Esophagus squamous epithelium (tissue), 5 donors: Measurements from ENCODE around the gene GRIN3B. TPM values are rescaled to one million over a fixed set of nuclear protein-coding genes. Genes with fewer than 3 reads are reported as not detected.
A peak's percentile ranks its signal among the peaks of the same experiment; 100 is the strongest.

Experiments used
- DNase-seq: peaks from one replicate; lab custom pipeline; 2025; lab: John Stamatoyannopoulos, UW
- H3K27ac ChIP-seq, 4 donors: fragments of 200-600 bp; sonication (generic); one replicate each; pipeline ENCODE4 v1.5.1; 2016 to 2019; ENCODE audit warnings: mild to moderate bottlenecking in 1 of 4
- H3K27me3 ChIP-seq, 4 donors: fragments of 200-600 bp; sonication (generic); 1 replicate in 3 of 4; 2 replicates in 1 of 4; pipeline versions ENCODE4 v1.5.1 to v1.6.0; 2017 to 2021; ENCODE audit warnings: antibody characterized with exemption in 1 of 4
- H3K36me3 ChIP-seq, 3 donors: fragments of 200-600 bp; sonication (generic); one replicate each; pipeline ENCODE4 v1.5.1; 2016 to 2019
- H3K4me1 ChIP-seq, 3 donors: fragments of 200-600 bp; sonication (generic); one replicate each; pipeline ENCODE4 v1.5.1; 2017 to 2019
- H3K4me3 ChIP-seq, 4 donors: fragments of 200-600 bp; sonication (generic); 1 replicate in 3 of 4; 2 replicates in 1 of 4; pipeline ENCODE4 v1.5.1; 2016 to 2019; ENCODE audit warnings: mild to moderate bottlenecking in 2 of 4, moderate library complexity in 1 of 4
- H3K9me3 ChIP-seq, 3 donors: fragments of 200-600 bp; sonication (generic); one replicate each; pipeline ENCODE4 v1.5.1; 2016 to 2019
- CTCF ChIP-seq, 6 experiments: fragments of 450-650 bp in 4 of 6; fragments of 200-600 bp in 2 of 6; sonication (generic) in 2 of 6; IDR thresholded peaks; one replicate each; pipeline ENCODE4 v1.5.1; 2016 to 2019; ENCODE audit warnings: antibody characterized with exemption in 6 of 6, mild to moderate bottlenecking in 4 of 6, moderate library complexity in 4 of 6
- POLR2A ChIP-seq, 4 donors: fragments of 450-650 bp; IDR thresholded peaks; one replicate each; pipeline ENCODE4 v1.6.1; 2017; ENCODE audit warnings: antibody characterized with exemption in 4 of 4, mild to moderate bottlenecking in 4 of 4, moderate library complexity in 3 of 4
- WGBS, 2 donors: methylation state at CpG; one replicate each; pipeline ENCODE4 v1.1.5; 2018; 5-methylcytosine and 5-hydroxymethylcytosine counted together
- intact Hi-C: fragments of 100-400 bp; cut with DNase I; formaldehyde crosslinking; loops from one replicate; pipeline ENCODE4 v1.15.0; 2022
- total RNA-seq, 4 donors: library from RNA; depleted of rRNA; stranded (reverse); fragments of >200 nt; gene quantifications; one replicate each; pipeline ENCODE4 v1.1.0, GENCODE V29; 2016
- donor health status: DM: yes; HTN: yes; CAD: no.

Gene GRIN3B
- total RNA-seq, 4 donors from 2014 or later: not detected

DNA sequence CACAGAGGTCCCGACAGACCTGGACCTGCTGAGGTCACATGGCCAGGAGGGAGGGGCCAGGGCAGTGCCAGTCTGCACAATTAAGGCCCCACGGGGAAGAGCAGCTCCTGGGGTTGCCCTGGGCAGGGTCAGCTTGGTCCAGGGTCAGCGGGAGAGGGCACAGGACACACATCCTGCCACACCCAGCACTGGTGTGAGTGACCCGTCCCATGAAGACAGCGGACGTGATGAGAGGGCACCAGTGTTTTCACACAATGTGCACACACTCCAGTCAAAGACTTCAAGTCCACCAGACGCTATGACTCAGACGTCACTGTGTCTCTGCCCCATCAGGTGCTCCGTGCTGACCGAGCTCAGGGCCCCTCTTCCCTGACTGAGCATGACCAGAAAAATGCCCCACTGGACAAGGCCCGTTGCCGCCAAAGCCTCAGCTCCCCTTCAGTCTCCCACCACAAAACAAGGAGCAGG is 16.5 kb downstream of the GRIN3B start:
- intact Hi-C loops: no loop called here
- H3K4me1 ChIP-seq: peaks cover 55 to 71% (median 56%) of the 10 kb centered on the region in 3 donors
- H3K27ac ChIP-seq: peak overlapping the region; percentile 89 to 97 (median 94)
- no peaks in the 10 kb centered on the region for H3K27me3 ChIP-seq
- TF ChIP-seq POLR2A (IDR thresholded peaks at IDR 0.05) (no peak), CTCF (IDR thresholded peaks at IDR 0.05) (no peak)
- 24 to 35% methylated on average over 5 to 8 of the region's 12 CpGs for WGBS, 2 donors
- H3K9me3 ChIP-seq: no peaks in the 10 kb centered on the region
- DNase-seq: no peak
- peaks cover 18 to 37% (median 26%) of the 10 kb centered on the region in 3 donors for H3K36me3 ChIP-seq
- peak overlapping the region in 3 of 4 donors; percentile 12 to 51 (median 16) for H3K4me3 ChIP-seq

GRCh38 chr19:1017115-1017905 is 17.1 kb downstream of the GRIN3B start:
- H3K9me3 ChIP-seq: no peaks in the 10 kb centered on the region
- H3K27ac ChIP-seq: peak overlapping the region; percentile 89 to 97 (median 94)
- H3K27me3 ChIP-seq: no peaks in the 10 kb centered on the region
- peaks cover 56 to 77% (median 61%) of the 10 kb centered on the region in 3 donors for H3K4me1 ChIP-seq
- intact Hi-C loops: no loop called here
- H3K4me3 ChIP-seq: peak overlapping the region in 3 of 4 donors; percentile 12 to 51 (median 16)
- WGBS, 2 donors: 24 to 49% methylated on average over 5 to 10 of the region's 24 CpGs
- no peak for TF ChIP-seq CTCF (IDR thresholded peaks at IDR 0.05)
- TF ChIP-seq POLR2A (IDR thresholded peaks at IDR 0.05): no peak
- DNase-seq: no peak
- peaks cover 11 to 31% (median 20%) of the 10 kb centered on the region in 3 donors for H3K36me3 ChIP-seq

- DNase-seq: no peak
- 86 to 100% methylated on average over 1 to 6 of the region's 9 CpGs for WGBS, 2 donors
- peak overlapping the region; percentile 89 to 97 (median 94) for H3K27ac ChIP-seq
- intact Hi-C loops: no loop called here
- peaks cover 56 to 82% (median 63%) of the 10 kb centered on the region in 3 donors for H3K4me1 ChIP-seq
- no peaks in the 10 kb centered on the region for H3K27me3 ChIP-seq
- no peaks in the 10 kb centered on the region for H3K9me3 ChIP-seq
- H3K4me3 ChIP-seq: peak overlapping the region in 3 of 4 donors; percentile 12 to 51 (median 16)
- no peak for TF ChIP-seq CTCF (IDR thresholded peaks at IDR 0.05)
- TF ChIP-seq POLR2A (IDR thresholded peaks at IDR 0.05): no peak
- H3K36me3 ChIP-seq: peaks cover 7 to 25% (median 14%) of the 10 kb centered on the region in 3 donors
Observed at GRCh38 chr19:1017906-1018305, 17.7 kb downstream of the GRIN3B start.

DNA sequence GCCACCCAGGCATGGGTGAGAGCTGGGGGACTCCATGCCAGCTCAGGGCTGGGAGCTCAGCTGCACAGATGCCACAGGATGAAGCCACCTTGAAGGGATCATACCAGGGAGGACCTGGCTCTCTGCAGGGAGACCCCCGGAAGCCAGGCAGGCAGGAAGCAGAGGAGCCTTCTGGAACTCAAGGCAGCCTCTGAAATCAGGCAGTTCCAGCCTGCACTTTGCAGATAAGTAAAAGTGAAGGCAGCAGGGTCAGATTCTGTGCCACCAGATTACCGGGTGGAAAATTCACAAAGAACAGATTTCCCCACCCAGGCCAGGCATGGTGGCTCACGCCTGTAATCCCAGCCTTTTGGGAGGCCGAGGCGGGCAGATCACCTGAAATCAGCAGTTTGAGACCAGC is 18.2 kb downstream of the GRIN3B start:
- 58 to 63% methylated on average over 4 of the region's 5 CpGs for WGBS, 2 donors
- Histone ChIP-seq H3K4me1 (peaks cover 56 to 87% (median 67%) of the 10 kb centered on the region in 3 donors), H3K27ac (peak overlapping the region; percentile 89 to 97 (median 94)), H3K27me3 (no peaks in the 10 kb centered on the region), H3K36me3 (peaks cover 7 to 20% (median 10%) of the 10 kb centered on the region in 3 donors), H3K4me3 (no peak overlapping the region), H3K9me3 (no peaks in the 10 kb centered on the region)
- TF ChIP-seq CTCF (IDR thresholded peaks at IDR 0.05) (no peak), POLR2A (IDR thresholded peaks at IDR 0.05) (no peak)
- intact Hi-C loops: no loop called here
- no peak for DNase-seq
